Epidermal melanocyte (primary cell): Measurements from ENCODE around the gene IGFBP5.

Experiments used
- DNase-seq: peaks from one replicate; pipeline ENCODE4 v3.0.0; 2011; ENCODE audit warnings: low spot score; ENCODE audit not compliant: insufficient read length

IGFBP5 gene

GRCh38 chr2:216695401-216695821, at the start of gene IGFBP5:
IGFBP5 (minus strand) TSS chr2:216695549; CDS start chr2:216694775, 774 bp downstream.
- DNase-seq = peak; percentile 5

GRCh38 chr2:216743781-216744180, 48.4 kb upstream of the IGFBP5 start:
- no peak for DNase-seq

- DNase-seq = no peak
These were observed 47.1 kb upstream of the IGFBP5 start for GRCh38 chr2:216742411-216742810.

- no peak for DNase-seq
These were observed 45.9 kb upstream of the IGFBP5 start for GRCh38 chr2:216741223-216741593.

- peak; percentile 40 for DNase-seq
These were observed 45.3 kb upstream of the IGFBP5 start for GRCh38 chr2:216740557-216741222.

- no peak for DNase-seq
These were observed 43.7 kb upstream of the IGFBP5 start for GRCh38 chr2:216739035-216739434.

GRCh38 chr2:216737676-216738075, 42.3 kb upstream of the IGFBP5 start:
- DNase-seq = no peak

- DNase-seq = no peak
These were observed 41.0 kb upstream of the IGFBP5 start for GRCh38 chr2:216736326-216736725.

GRCh38 chr2:216735668-216736067, 40.3 kb upstream of the IGFBP5 start:
- no peak for DNase-seq

- peak; percentile 41 for DNase-seq
These were observed 39.7 kb upstream of the IGFBP5 start for GRCh38 chr2:216735086-216735485.

- no peak for DNase-seq
These were observed 37.7 kb upstream of the IGFBP5 start for GRCh38 chr2:216733046-216733445.

GRCh38 chr2:216732334-216732733, 37.0 kb upstream of the IGFBP5 start:
- DNase-seq = no peak

- no peak for DNase-seq
These were observed 36.1 kb upstream of the IGFBP5 start for GRCh38 chr2:216731465-216731864.

- DNase-seq = no peak
These were observed 35.5 kb upstream of the IGFBP5 start for GRCh38 chr2:216730871-216731270.

- DNase-seq = no peak
These were observed 32.2 kb upstream of the IGFBP5 start for GRCh38 chr2:216727346-216728122.

GRCh38 chr2:216724190-216724589, 28.8 kb upstream of the IGFBP5 start:
- DNase-seq = no peak

GRCh38 chr2:216721141-216721540, 25.8 kb upstream of the IGFBP5 start:
- DNase-seq = no peak

- no peak for DNase-seq
These were observed 25.4 kb upstream of the IGFBP5 start for GRCh38 chr2:216720722-216721121.

GRCh38 chr2:216717907-216718615, 22.7 kb upstream of the IGFBP5 start:
- no peak for DNase-seq

- DNase-seq = no peak
These were observed 22.1 kb upstream of the IGFBP5 start for GRCh38 chr2:216717491-216717901.

GRCh38 chr2:216716109-216716508, 20.8 kb upstream of the IGFBP5 start:
- DNase-seq = no peak

GRCh38 chr2:216715402-216715974, 20.1 kb upstream of the IGFBP5 start:
- DNase-seq = no peak
